Neural progenitor cell (in vitro differentiated cells): Measurements from ENCODE around the gene THAP11.
"Not testable (repeated sequence)": the region's sequence is repeated elsewhere in the genome, so short reads cannot be mapped to it uniquely, and the experiment has no call there.

Source experiments
- CTCF ChIP-seq: fragments of 200-600 bp; sonication (generic); IDR thresholded peaks from 2 replicates; pipeline ENCODE4 v1.5.1; 2017; ENCODE audit warnings: antibody characterized with exemption, mild to moderate bottlenecking
- EZH2 ChIP-seq: fragments of 200-600 bp; sonication (generic); IDR thresholded peaks from 2 replicates; pipeline ENCODE4 v1.6.1; 2017; ENCODE audit warnings: antibody characterized with exemption, mild to moderate bottlenecking, moderate library complexity

- TF ChIP-seq CTCF, EZH2: not testable (repeated sequence)
Observed at GRCh38 chr16:67837190-67837589, 4.9 kb upstream of the THAP11 start.
